ENCODE data around the gene SRGAP2B.
"Not testable (repeated sequence)": the region's sequence is repeated elsewhere in the genome, so short reads cannot be mapped to it uniquely, and the experiment has no call there.

The SRGAP2B gene

GRCh38 chr1:145095284-145096057 is at the start of gene SRGAP2B, which contains the start of gene FAM72D:
Gene SRGAP2B (minus strand): TSS chr1:145095328. CDS start chr1:145092901, 2,427 bp downstream.
Gene FAM72D (plus strand): TSS chr1:145095974. CDS start chr1:145096848, 874 bp downstream.
- DNase-seq, result not testable (repeated sequence)

DNA sequence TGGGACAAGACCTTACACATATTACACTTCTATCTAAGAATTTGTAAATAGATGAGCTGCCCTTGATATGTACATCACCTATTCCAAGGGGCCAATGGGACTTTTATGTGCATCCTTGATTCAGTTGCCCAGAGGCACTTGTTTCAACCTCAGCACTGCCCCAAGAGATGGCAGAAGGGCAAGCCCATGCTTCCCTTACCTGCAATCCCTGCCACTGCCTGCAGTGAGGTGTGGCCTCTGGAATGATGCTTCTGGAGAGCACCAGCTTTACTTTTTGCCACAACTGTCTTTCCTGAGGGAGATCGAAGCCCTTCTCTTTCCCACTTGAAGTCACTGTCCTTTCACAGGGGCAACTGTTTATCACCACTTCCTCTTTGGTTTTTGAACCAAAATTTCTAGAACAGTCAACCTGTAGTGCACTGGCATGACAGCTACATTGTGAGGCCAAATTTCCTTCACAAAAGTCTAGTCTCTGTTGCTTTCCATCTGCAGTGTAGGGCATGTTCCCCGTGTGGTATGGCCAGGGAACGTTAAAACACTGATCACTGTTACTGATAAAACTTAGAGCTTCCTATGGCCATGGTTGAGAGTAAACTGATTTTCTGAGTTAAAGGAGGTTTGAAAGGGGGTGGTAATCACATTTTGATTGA is 49.3 kb upstream of the SRGAP2B start:
- DNase-seq, result not testable (repeated sequence)

- DNase-seq, result not testable (repeated sequence)
Measured at GRCh38 chr1:145140549-145140948, 45.4 kb upstream of the SRGAP2B start.

GRCh38 chr1:145134476-145134875 is 39.3 kb upstream of the SRGAP2B start:
- not testable (repeated sequence) for DNase-seq

DNA sequence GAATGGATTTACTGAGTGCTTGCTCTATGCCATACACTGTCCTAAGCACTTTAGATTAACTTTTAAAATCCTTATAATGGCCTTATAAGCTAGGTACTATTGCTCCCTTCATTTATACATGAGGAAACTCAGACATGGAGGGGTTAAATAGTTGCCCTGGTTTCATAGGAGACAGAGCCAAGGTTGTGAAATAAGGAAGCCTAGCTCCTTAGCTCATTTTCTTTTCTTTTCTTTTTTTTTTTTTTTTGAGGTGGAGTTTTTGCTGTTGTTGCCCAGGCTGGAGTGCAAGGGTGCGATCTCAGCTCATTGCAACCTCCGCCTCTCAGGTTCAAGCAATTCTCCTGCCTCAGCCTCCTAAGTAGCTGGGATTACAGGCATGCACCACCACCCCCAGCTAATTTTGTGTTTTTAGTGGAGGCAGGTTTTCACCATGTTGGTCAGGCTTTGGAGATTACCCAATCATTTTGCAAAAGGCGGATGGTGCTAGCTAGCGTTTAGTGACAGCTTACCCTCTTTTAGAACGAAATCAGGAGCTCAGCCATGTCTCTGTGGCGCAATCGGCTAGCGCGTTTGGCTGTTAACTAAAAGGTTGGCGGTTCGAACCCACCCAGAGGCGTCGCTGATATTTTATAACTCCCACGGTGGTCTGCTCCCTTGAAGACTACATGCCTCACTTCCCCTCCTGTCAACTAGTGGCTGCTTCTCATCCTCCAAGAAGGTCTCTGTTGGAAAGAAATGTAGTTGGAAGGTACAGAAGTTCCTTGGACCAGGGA is 33.8 kb upstream of the SRGAP2B start:
- not testable (repeated sequence) for DNase-seq

GRCh38 chr1:145127144-145127543 is 32.0 kb upstream of the SRGAP2B start:
- not testable (repeated sequence) for DNase-seq

DNA sequence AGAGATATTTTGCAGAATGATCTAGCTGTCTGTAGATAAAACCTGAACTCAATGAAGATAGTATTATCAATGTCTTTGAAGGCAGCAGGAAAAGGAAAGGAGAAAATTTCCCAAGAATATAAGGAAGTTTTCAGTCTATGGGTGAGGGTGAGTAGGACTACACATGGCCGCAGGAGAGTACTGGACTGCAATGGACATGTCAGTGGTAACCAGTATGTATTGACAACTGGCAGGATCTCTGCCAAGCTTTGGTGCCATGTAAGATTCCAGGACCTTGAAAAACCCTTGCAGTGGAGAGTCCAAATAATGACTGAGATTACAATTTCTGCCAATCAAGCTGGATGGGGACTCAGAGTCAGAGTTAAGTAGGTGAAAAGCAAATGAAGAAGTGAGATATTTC is 30.0 kb upstream of the SRGAP2B start:
- DNase-seq, result not testable (repeated sequence)

GRCh38 chr1:145123992-145124641 is 29.0 kb upstream of the SRGAP2B start:
- DNase-seq, result not testable (repeated sequence)

DNA sequence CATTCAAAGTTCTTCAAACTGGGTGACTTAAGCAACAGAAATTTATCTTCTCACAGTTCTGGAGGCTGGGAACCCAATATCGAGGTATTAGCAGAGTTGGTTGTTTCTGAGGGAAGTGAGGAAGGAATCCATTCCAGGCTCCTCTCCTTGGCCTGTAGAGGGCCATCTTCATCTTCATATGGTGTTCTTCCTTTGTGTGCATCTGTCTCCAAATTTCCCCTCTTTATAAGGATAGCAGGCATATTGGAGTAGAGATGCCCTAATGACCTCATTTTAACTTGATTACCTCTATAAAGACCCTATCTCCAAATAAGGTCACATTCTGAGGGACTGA is 27.9 kb upstream of the SRGAP2B start:
- DNase-seq, result not testable (repeated sequence)

DNA sequence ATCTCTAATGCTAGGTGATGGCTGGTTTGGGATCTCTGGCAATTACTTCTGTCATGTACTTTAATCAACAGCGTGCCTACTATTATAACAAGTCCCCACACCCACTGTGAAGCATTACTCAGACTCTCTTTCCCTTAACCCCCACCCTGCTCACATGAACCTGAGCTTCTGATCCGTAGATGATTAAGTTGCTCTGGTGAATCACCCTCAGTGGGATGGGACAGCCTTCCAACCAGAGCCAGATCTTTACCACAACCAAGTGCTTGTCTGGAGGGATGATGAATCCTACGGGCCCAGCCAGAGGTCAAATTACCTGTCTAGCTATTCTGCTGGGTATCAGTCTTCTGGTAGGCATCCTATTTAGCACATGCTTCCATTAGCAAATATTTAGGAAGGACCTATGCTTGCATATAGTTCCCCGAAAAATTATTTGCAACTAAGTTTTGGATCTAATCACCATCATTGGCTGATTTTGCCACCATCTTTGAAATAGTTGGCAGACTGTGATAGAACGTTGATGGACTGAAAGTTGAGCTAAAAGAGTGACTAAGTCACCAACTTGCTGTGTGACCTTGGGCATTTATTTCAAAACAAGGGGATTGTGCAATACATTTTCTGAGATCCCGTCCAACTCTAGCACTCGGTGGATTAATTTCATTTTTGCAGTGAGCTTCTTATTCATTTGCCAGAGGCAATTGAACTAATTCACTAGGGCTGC is 27.4 kb upstream of the SRGAP2B start:
- DNase-seq, result not testable (repeated sequence)

DNA sequence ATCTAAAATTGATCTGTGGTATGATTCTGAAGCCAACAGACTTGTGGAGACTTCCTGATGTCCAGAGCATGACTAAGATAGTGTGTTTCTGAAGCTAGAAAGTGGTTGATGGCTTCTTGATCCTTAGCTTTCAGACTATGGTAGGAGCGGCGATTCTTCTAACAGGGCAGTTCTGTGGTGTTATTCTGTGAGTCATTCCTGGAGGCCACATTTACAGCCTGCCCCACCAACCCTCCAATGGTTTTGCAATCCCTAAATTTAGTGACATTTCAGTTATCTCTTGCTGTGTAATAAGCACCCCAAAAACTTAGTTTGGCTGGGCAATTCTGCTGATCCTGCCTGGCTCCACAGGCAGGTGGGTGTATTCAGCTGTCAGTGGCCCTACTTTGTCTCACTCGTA is 24.7 kb upstream of the SRGAP2B start:
- DNase-seq, result not testable (repeated sequence)

GRCh38 chr1:145115587-145116493 is 20.7 kb upstream of the SRGAP2B start:
- not testable (repeated sequence) for DNase-seq

DNA sequence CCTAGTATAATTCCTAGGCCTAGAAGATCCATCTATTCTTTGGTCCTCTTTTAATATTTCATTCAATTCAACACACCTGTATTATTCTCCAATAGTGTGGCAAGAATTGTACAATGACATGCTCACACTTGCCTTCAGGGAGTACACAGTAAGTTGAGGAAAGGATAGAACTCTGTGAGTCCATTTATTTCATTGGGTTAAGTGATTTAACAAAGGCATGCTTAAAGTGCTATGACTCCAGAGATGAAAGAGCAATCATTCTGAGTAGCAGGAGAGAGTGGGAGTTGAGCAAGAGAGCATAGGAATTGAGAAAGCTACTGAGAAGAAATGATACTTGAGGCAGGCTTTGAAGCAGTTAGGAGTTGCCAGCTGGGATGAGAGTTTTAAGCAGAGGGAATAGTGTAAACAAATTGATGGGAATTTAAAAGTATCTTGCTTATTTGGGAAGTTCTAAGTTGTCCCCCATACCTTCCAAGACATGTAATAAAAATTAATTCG is 19.5 kb upstream of the SRGAP2B start:
- DNase-seq, result not testable (repeated sequence)

- not testable (repeated sequence) for DNase-seq
Measured at GRCh38 chr1:145112703-145113102, 17.6 kb upstream of the SRGAP2B start.

GRCh38 chr1:145111674-145112073 is 16.5 kb upstream of the SRGAP2B start:
- DNase-seq, result not testable (repeated sequence)

- not testable (repeated sequence) for DNase-seq
Measured at GRCh38 chr1:145103294-145103693, 8.2 kb upstream of the SRGAP2B start.

GRCh38 chr1:145101725-145102124 is 6.6 kb upstream of the SRGAP2B start:
- not testable (repeated sequence) for DNase-seq

DNA sequence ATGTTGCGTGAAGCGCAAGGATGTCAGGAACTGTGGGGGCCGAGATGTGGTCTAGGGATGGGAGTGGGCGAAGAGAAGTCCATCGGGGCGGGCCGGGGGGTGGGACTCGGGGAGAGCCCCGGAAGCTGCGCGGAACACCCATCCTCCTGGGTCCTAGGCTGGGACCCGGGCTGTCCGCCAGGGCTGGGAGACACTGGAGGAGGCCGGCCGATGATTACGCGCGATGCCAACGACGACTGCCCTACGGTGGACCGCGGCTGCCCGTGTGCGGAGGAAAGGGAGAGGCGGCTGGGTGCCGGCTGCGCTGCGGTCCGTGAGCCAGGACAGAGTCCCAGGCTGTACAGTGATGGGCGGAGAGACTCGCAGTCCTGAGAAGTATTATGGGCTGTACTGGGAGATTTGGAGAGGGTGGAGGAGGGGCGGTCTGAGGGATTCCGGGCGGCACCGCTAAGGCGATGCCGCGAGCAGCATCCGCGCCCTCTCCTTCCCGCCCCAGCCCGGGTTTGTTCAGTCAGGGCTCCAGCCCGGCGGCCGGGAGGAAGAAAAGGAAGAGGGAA is 395 bp downstream of the SRGAP2B start:
- not testable (repeated sequence) for DNase-seq

DNA sequence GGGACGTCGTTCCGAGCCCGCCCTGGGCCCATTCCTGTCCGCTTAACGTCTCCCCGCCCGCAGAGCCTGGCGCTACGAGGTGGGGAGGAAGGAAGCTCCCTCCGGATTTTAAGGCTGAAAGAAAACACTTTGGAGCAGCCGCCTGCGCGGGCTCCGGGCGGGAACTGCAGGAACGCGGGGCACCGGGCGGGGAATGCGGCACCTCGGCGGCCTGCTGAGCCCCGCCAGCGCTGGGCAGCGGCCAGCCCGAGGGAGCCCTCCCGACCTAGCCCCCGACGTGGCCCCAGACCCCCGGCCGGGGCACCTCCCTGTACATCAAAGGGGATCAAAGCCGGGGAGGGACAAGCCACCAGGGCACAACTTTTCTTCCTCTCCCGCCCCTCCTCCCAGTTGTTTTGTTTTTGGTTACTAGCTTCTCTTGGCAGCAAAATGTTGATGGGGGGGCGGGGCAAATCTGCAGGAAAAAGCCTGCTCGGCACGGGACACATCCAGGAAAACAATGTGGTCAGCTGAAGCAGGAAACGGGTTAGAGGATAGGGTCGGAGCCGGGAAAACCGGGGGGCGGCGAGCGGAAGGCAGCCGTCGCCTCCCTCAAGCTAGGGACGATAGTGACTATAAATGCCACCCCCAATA is 1.5 kb downstream of the SRGAP2B start:
- not testable (repeated sequence) for DNase-seq
